IPS-20b (cell line): ENCODE data around the gene LIPI.
"Not testable (repeated sequence)": the region's sequence is repeated elsewhere in the genome, so short reads cannot be mapped to it uniquely, and the experiment has no call there.

Experiments used
- H3K27ac ChIP-seq: one replicate; pipeline ENCODE4 v1.5.1; 2013; ENCODE audit warnings: low read length
- H3K27me3 ChIP-seq: 2 replicates; pipeline ENCODE4 v1.6.1; 2013; ENCODE audit warnings: mild to moderate bottlenecking, low read length, inconsistent platforms; ENCODE audit not compliant: insufficient read depth
- H3K36me3 ChIP-seq: 2 replicates; pipeline ENCODE4 v1.6.1; 2013; ENCODE audit warnings: low read depth, mild to moderate bottlenecking, inconsistent platforms, low read length, moderate library complexity; ENCODE audit not compliant: insufficient read depth
- H3K4me1 ChIP-seq: 2 replicates; pipeline ENCODE4 v1.6.1; 2013; ENCODE audit warnings: mild to moderate bottlenecking, control low read depth, inconsistent platforms, low read length, moderate library complexity; ENCODE audit not compliant: insufficient read depth
- H3K4me3 ChIP-seq: 2 replicates; pipeline ENCODE4 v1.5.1; 2013; ENCODE audit warnings: mild to moderate bottlenecking, low read length, inconsistent platforms
- H3K9ac ChIP-seq: 2 replicates; pipeline ENCODE4 v1.6.1; 2013; ENCODE audit warnings: low read depth, mild to moderate bottlenecking, inconsistent platforms, low read length, moderate library complexity
- H3K9me3 ChIP-seq: 2 replicates; pipeline ENCODE4 v1.6.1; 2013; ENCODE audit warnings: mild to moderate bottlenecking, low read depth, low read length, inconsistent platforms; ENCODE audit not compliant: insufficient read depth

The LIPI gene

GRCh38 chr21:14116080-14116481 is 94.7 kb downstream of the LIPI start:
- Histone ChIP-seq H3K4me3 (no peak overlapping the region), H3K4me1 (no peaks in the 10 kb centered on the region; the same call in 1 of the 2 replicates), H3K27ac (no peak overlapping the region), H3K9ac (no peak overlapping the region), H3K27me3 (no peaks in the 10 kb centered on the region), H3K36me3 (no peaks in the 10 kb centered on the region; the same call in 1 of the 2 replicates), H3K9me3 (no peaks in the 10 kb centered on the region)

GRCh38 chr21:14115646-14116045 is 95.1 kb downstream of the LIPI start:
- no peaks in the 10 kb centered on the region; the same call in 1 of the 2 replicates for H3K4me1 ChIP-seq
- no peak overlapping the region for H3K9ac ChIP-seq
- no peaks in the 10 kb centered on the region; the same call in 1 of the 2 replicates for H3K36me3 ChIP-seq
- H3K4me3 ChIP-seq: no peak overlapping the region
- H3K27me3 ChIP-seq: no peaks in the 10 kb centered on the region
- no peaks in the 10 kb centered on the region for H3K9me3 ChIP-seq
- H3K27ac ChIP-seq: no peak overlapping the region

DNA sequence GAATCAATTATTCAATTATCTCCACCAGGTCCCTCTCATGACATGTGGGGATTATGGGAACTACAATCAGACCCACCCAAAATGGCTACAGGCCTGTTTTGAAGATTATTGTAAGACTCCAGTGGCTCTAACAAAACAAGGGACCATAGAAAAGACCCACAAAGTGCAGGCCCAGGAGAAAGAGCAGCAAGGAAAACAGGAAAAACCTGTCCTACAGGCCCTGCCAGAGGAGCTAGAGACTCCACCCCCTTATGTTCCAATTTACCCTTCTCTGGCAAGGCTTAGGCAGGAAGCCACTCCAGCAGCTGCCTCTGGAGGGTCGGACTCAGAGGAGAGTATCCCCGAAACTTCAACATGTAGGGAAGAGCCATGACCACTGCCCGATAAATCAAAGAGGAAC is 96.5 kb downstream of the LIPI start:
- H3K9me3 ChIP-seq: no peaks in the 10 kb centered on the region
- H3K4me1 ChIP-seq: no peaks in the 10 kb centered on the region; the same call in 1 of the 2 replicates
- no peak overlapping the region for H3K27ac ChIP-seq
- no peaks in the 10 kb centered on the region for H3K27me3 ChIP-seq
- no peak overlapping the region for H3K4me3 ChIP-seq
- H3K9ac ChIP-seq: no peak overlapping the region
- H3K36me3 ChIP-seq: no peaks in the 10 kb centered on the region; the same call in 1 of the 2 replicates

DNA sequence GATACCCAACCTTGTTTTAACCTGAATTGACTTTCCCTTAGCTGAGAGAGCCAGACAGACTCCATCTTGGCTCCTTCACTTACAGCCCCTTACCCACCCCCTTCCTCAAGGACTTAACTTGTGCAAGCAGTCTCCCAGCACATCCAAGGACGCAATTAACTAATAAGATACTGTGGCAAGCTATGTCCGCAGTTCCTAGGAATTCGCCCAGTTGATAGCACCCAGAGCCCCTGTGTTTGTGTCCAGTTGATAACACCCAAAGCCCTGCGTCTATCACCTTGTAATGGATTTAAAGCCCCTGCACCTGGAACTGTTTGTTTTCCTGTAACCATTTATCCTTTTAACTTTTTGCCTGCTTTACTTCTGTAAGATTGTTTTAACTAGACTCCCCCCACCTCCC is 106.2 kb downstream of the LIPI start:
- not testable (repeated sequence) for H3K36me3 ChIP-seq, H3K27ac ChIP-seq, H3K9ac ChIP-seq, H3K9me3 ChIP-seq, H3K4me3 ChIP-seq, H3K27me3 ChIP-seq
- H3K4me1 ChIP-seq: peaks cover 11% of the 10 kb centered on the region

DNA sequence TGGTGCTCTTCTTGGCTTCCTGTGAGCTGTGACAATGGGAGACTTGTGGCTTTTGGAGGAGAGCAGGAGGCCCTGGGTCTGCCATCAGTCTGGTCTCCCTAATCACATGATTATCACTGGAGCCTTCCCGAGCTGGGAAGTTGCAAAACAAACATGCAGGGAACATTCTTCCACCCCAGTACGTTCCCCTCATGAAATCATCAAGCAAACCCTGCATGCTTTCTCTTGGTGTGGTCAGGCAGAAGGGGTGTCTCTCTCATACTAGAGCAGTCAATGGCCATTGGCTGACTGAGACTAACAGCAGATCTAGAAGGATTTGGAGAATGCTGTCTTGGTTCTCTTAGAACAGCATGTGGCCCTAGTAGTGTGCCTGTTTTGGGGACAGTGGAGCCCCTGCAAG is 111.2 kb downstream of the LIPI start:
- H3K9me3 ChIP-seq: no peaks in the 10 kb centered on the region
- peaks cover 15% of the 10 kb centered on the region for H3K36me3 ChIP-seq
- peaks cover 4% of the 10 kb centered on the region for H3K4me1 ChIP-seq
- no peak overlapping the region for H3K4me3 ChIP-seq
- H3K27me3 ChIP-seq: no peaks in the 10 kb centered on the region
- no peak overlapping the region for H3K9ac ChIP-seq
- H3K27ac ChIP-seq: no peak overlapping the region

DNA sequence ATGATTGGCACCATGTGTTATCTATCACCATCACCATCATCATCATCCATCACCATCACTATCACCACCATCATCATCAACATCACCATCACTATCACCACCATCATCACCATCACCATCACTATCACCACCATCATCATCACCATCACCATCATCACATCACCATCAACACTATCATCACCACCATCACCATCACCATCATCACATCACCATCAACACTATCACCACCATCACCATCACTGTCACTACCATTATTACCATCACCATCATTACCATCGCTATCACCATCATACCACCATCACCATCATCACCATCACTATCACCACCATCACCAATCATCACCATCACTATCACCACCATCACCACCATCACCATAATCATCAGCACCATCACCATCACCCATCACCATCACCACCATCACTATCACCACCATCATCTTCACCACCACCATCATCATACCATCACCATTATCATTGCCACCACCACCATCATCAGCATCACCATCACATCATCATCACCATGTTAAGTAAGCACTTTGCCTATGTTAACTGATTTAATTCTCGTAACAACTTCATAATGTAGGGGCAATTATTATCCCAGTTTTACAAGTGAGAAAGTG is 112.8 kb downstream of the LIPI start:
- no peaks in the 10 kb centered on the region; the same call in 1 of the 2 replicates for H3K4me1 ChIP-seq
- no peak overlapping the region for H3K9ac ChIP-seq
- H3K4me3 ChIP-seq: no peak overlapping the region
- H3K27ac ChIP-seq: no peak overlapping the region
- peaks cover 15% of the 10 kb centered on the region for H3K36me3 ChIP-seq
- no peaks in the 10 kb centered on the region for H3K27me3 ChIP-seq
- no peaks in the 10 kb centered on the region for H3K9me3 ChIP-seq

- Histone ChIP-seq H3K4me1 (no peaks in the 10 kb centered on the region), H3K27ac (no peak overlapping the region), H3K9me3 (no peaks in the 10 kb centered on the region), H3K36me3 (peaks cover 24% of the 10 kb centered on the region), H3K9ac (no peak overlapping the region), H3K4me3 (no peak overlapping the region), H3K27me3 (no peaks in the 10 kb centered on the region)
Observed at GRCh38 chr21:14096577-14096976, 114.2 kb downstream of the LIPI start.

DNA sequence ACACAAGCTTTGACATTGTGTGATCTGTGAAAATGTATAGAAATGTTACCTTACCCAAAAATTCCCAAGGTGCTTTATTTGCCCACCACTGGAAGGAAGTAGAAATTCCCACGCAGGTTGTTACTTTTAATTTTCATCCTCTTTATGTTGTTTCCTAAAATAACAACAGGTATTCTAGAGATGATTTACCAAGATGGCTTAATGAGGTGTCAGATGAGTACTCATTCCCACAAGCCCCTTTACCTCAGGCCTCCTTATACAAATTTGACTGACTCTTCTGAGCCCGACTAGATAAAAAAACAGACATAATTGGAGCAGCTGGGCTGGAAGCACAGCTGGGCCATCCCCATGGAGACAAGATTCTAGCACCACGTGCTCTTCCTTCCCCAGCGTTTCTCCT is 114.6 kb downstream of the LIPI start:
- Histone ChIP-seq H3K36me3 (peaks cover 27% of the 10 kb centered on the region), H3K9ac (no peak overlapping the region), H3K9me3 (no peaks in the 10 kb centered on the region), H3K4me1 (no peaks in the 10 kb centered on the region), H3K27me3 (no peaks in the 10 kb centered on the region), H3K4me3 (no peak overlapping the region), H3K27ac (no peak overlapping the region)

DNA sequence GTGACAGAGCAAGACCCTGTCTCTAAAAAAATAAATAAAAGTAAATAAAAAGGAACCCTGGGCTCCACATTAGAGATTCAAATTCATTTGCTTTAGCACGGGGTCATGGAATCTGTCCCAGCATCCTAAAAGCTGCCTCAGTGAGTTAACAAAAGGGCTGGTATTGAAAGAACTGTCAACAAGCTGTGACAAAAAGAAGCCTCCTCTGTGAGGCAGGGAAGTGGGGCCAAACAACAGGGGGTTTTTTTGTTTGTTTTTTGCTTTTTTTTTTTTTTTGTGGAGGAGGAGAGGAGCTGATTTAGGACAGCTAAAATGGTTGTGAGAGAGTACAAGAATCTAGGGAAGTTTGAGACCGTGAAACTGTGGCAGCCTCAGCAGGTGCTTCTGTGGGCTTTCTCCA is 115.7 kb downstream of the LIPI start:
- Histone ChIP-seq H3K27ac (no peak overlapping the region), H3K27me3 (no peaks in the 10 kb centered on the region), H3K9me3 (no peaks in the 10 kb centered on the region), H3K4me3 (no peak overlapping the region), H3K4me1 (no peaks in the 10 kb centered on the region), H3K9ac (no peak overlapping the region), H3K36me3 (peaks cover 34% of the 10 kb centered on the region)

- peaks cover 33% of the 10 kb centered on the region for H3K36me3 ChIP-seq
- no peak overlapping the region for H3K9ac ChIP-seq
- no peak overlapping the region for H3K27ac ChIP-seq
- H3K4me1 ChIP-seq: no peaks in the 10 kb centered on the region
- H3K27me3 ChIP-seq: no peaks in the 10 kb centered on the region
- no peaks in the 10 kb centered on the region for H3K9me3 ChIP-seq
- H3K4me3 ChIP-seq: no peak overlapping the region
Observed at GRCh38 chr21:14092834-14093560, 117.8 kb downstream of the LIPI start.

DNA sequence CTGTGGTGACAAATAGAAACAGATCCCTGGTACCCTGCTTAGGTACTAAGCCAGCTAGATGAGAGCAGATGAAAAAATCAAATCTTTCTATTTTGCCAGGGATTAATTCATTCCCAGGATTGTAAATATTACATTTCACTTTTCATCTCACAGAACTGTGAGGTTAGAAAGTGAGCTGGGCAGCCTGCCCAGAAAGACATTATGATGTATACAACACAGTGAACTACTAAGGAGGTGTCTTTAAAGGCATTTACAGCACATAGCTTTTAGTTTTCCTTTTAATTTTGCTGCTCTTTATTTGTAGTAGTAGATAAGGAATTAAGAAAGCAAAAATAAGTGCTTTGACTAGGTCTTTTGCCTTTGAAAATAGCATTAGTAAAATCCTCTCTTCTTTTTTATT is 120.6 kb downstream of the LIPI start:
- H3K9ac ChIP-seq, H3K27me3 ChIP-seq, H3K27ac ChIP-seq, H3K4me1 ChIP-seq, H3K4me3 ChIP-seq, H3K9me3 ChIP-seq: not testable (repeated sequence)
- H3K36me3 ChIP-seq: peaks cover 26% of the 10 kb centered on the region; the same call in 1 of the 2 replicates

DNA sequence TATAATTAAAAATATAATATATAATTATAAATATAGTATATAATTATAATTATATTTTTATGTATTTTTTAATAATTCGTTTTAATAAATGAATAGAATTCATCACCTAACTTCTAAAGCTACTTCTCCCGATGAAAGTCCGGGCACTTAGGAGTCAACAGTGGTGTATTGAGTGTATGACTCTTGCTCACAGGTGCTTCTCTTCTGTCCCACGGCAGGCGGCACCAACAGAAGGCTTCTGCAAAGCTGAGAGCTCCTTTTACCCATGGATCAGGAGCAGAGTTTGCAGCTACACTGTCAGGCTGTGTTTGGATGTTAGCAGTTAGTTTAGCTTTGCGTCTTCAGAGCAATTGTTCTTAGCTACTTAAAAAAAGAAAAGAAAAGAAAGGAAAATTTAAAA is 122.4 kb downstream of the LIPI start:
- Histone ChIP-seq H3K4me1 (no peaks in the 10 kb centered on the region), H3K27ac (no peak overlapping the region), H3K9me3 (no peaks in the 10 kb centered on the region), H3K4me3 (no peak overlapping the region), H3K9ac (no peak overlapping the region), H3K36me3 (peaks cover 35% of the 10 kb centered on the region; the same call in 1 of the 2 replicates), H3K27me3 (no peaks in the 10 kb centered on the region)
